KOPT-K1 (cell line): ENCODE measurements around the gene PID1.

Source experiments
- H3K27ac ChIP-seq: fragments of 200-600 bp; sonication (generic); 2 replicates; pipeline ENCODE4 v1.5.1; 2016; ENCODE audit warnings: antibody characterized with exemption, mild to moderate bottlenecking, low read depth, low read length; ENCODE audit not compliant: poor library complexity, severe bottlenecking
- H3K36me3 ChIP-seq: fragments of 200-600 bp; sonication (generic); 2 replicates; pipeline ENCODE4 v1.5.1; 2017; ENCODE audit warnings: antibody characterized with exemption, mild to moderate bottlenecking, low read length, moderate library complexity; ENCODE audit not compliant: insufficient read depth
- H3K9me3 ChIP-seq: fragments of 200-600 bp; sonication (generic); 2 replicates; pipeline ENCODE4 v1.5.1; 2017; ENCODE audit warnings: antibody characterized with exemption, low read length, mild to moderate bottlenecking; ENCODE audit not compliant: insufficient read depth, poor library complexity, severe bottlenecking

The PID1 gene

GRCh38 chr2:229175497-229175863 lies 95.6 kb downstream of the PID1 start:
- no peak overlapping the region for H3K27ac ChIP-seq
- H3K36me3 ChIP-seq = no peaks in the 10 kb centered on the region
- H3K9me3 ChIP-seq = no peaks in the 10 kb centered on the region

GRCh38 chr2:229174794-229175496 lies 96.1 kb downstream of the PID1 start:
- no peaks in the 10 kb centered on the region for H3K9me3 ChIP-seq
- no peaks in the 10 kb centered on the region for H3K36me3 ChIP-seq
- H3K27ac ChIP-seq = no peak overlapping the region

DNA sequence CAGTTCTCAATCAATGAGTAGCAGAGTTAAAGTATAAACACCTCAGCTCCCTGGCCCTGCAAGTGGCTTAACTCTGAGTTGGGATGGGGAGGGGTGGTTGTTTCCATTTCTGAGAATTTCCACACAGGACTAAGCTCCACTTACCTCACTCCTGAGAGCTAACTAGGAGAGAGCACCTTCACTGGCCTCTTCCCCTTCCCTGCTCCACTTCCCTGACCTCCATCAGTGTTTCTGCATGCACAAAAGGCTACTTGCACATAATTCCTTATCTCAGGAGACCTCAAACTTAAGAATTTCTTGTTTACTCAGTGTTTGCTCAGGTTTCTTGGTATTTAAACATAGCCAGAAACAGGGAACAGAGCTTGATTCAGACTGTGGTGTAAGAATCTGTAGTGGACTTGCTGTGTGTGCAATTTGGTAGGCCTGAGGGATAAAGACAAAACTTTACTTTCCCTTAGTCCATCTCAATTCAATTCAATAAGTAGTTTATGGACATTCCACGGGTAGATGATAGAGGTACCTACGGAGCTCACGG lies 97.2 kb downstream of the PID1 start:
- Histone ChIP-seq H3K27ac (no peak overlapping the region), H3K9me3 (no peaks in the 10 kb centered on the region), H3K36me3 (no peaks in the 10 kb centered on the region)

DNA sequence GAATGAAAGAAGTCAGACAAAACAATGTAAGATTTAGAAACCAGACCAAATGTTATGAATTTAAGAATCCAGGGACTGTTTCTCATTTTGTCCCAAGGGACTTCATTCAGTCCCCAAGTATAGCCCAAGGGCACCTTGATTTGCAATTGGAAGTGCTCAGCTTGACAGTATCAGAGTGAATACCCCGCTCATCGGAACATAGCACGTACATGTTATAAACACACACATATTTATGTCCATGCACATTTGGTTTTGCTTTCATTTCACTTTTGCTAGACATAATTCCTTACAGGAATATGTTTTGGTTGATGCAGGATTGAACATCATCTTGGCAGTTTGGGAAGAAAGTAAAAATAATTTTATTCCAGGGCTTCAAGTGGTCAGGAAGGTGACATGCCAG lies 100.2 kb downstream of the PID1 start:
- H3K9me3 ChIP-seq = no peaks in the 10 kb centered on the region
- H3K36me3 ChIP-seq = no peaks in the 10 kb centered on the region
- no peak overlapping the region for H3K27ac ChIP-seq

GRCh38 chr2:229170171-229170570 lies 100.9 kb downstream of the PID1 start:
- Histone ChIP-seq H3K36me3 (no peaks in the 10 kb centered on the region), H3K9me3 (no peaks in the 10 kb centered on the region), H3K27ac (no peak overlapping the region)

GRCh38 chr2:229169751-229170150 lies 101.3 kb downstream of the PID1 start:
- no peaks in the 10 kb centered on the region for H3K36me3 ChIP-seq
- H3K27ac ChIP-seq = no peak overlapping the region
- H3K9me3 ChIP-seq = no peaks in the 10 kb centered on the region

- Histone ChIP-seq H3K27ac (no peak overlapping the region), H3K9me3 (no peaks in the 10 kb centered on the region), H3K36me3 (no peaks in the 10 kb centered on the region)
Observed at GRCh38 chr2:229164545-229165249, 106.4 kb downstream of the PID1 start.

DNA sequence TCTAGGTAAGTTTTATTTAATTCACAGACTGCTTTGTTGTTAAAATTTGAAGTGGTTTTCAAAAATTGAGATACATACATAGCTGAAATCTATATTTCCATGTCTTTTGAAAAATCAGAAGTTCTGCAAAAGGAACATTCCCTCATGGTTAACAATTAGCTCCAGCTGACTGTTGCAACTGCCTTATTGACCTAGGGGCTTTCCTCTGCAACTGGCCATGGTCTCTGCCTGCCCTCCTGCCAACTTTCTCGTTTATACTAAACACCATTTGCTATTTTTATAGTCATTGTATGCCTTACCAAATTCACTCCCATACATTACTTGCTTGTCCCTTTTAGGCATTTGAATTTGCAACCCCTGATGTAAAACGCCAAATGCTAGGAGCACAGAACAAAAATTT lies 107.2 kb downstream of the PID1 start:
- no peaks in the 10 kb centered on the region for H3K36me3 ChIP-seq
- H3K9me3 ChIP-seq = no peaks in the 10 kb centered on the region
- no peak overlapping the region for H3K27ac ChIP-seq

GRCh38 chr2:229162015-229162414 lies 109.1 kb downstream of the PID1 start:
- Histone ChIP-seq H3K36me3 (no peaks in the 10 kb centered on the region), H3K27ac (no peak overlapping the region), H3K9me3 (no peaks in the 10 kb centered on the region)

- no peaks in the 10 kb centered on the region for H3K36me3 ChIP-seq
- no peak overlapping the region for H3K27ac ChIP-seq
- no peaks in the 10 kb centered on the region for H3K9me3 ChIP-seq
Observed at GRCh38 chr2:229160984-229161383, 110.1 kb downstream of the PID1 start.

DNA sequence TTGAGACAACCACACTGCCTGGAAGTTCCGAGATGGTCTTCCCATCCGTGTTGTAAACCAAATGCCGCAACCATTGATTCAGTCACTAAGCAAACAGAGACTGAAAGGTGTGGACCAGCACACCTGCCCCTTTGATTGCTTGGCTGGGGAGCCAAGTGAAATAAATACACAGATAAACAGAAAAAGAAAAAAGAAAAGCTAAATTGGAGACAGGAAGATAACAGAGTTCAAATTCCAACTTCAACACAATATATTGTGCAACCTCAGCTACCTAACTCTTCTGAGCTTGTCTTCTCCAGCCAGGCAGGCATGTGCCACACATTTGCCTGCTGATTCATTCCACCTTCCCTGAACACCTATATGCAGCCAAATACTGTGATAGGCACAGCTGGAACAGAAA lies 110.9 kb downstream of the PID1 start:
- H3K27ac ChIP-seq = no peak overlapping the region
- H3K36me3 ChIP-seq = no peaks in the 10 kb centered on the region
- no peaks in the 10 kb centered on the region for H3K9me3 ChIP-seq

GRCh38 chr2:229159405-229159804 lies 111.7 kb downstream of the PID1 start:
- no peaks in the 10 kb centered on the region for H3K36me3 ChIP-seq
- H3K9me3 ChIP-seq = no peaks in the 10 kb centered on the region
- H3K27ac ChIP-seq = no peak overlapping the region

- no peaks in the 10 kb centered on the region for H3K36me3 ChIP-seq
- H3K9me3 ChIP-seq = no peaks in the 10 kb centered on the region
- no peak overlapping the region for H3K27ac ChIP-seq
Observed at GRCh38 chr2:229154381-229154780, 116.7 kb downstream of the PID1 start.

DNA sequence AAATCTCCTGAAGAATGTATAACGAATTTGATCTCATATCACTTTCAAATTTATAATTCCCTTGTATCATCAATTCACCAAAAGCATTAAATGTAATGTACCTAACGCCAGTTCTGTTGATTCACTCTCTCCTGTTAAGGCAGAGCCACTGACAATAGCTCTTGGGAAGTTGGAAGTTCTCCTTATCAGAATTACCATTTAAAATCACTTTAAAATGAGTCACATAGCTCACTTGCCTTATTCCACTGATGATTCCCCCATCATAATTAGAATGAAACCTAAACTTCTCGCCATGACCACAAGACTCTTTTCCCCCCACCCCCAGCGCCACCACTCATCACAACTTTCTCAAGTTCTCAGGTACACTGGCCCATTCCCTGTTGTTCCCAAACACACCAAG lies 117.1 kb downstream of the PID1 start:
- H3K36me3 ChIP-seq = no peaks in the 10 kb centered on the region

GRCh38 chr2:229153267-229153666 lies 117.8 kb downstream of the PID1 start:
- H3K27ac ChIP-seq = no peak overlapping the region
- no peaks in the 10 kb centered on the region for H3K9me3 ChIP-seq
- no peaks in the 10 kb centered on the region for H3K36me3 ChIP-seq

More for the DNA sequence above, 117.1 kb downstream of the PID1 start:
- H3K27ac ChIP-seq = no peak overlapping the region
- no peaks in the 10 kb centered on the region for H3K9me3 ChIP-seq

GRCh38 chr2:229152674-229153073 lies 118.4 kb downstream of the PID1 start:
- H3K27ac ChIP-seq = no peak overlapping the region
- H3K9me3 ChIP-seq = no peaks in the 10 kb centered on the region
- no peaks in the 10 kb centered on the region for H3K36me3 ChIP-seq
